ENCODE measurements around the gene MPO. TPM values are rescaled to one million over a fixed set of nuclear protein-coding genes. Genes with fewer than 3 reads are reported as not detected.

MPO gene
- total RNA-seq, 1 experiment from 2014 or later, result not detected

GRCh38 chr17:58234512-58234911 is 46.2 kb downstream of the MPO start:
- Histone ChIP-seq H3K4me3 (ENCODE audit: low read length) (no peak overlapping the region), H3K79me2 (ENCODE audit: low read length) (no peaks in the 10 kb centered on the region)

GRCh38 chr17:58233543-58233942 is 47.2 kb downstream of the MPO start:
- H3K36me3 ChIP-seq (ENCODE audit: insufficient read depth, low read length), result no peaks in the 10 kb centered on the region
- no peak overlapping the region for H2AFZ ChIP-seq (ENCODE audit: low read length)
- H3K4me2 ChIP-seq (ENCODE audit: low read depth, low read length, poor library complexity, severe bottlenecking), result no peak overlapping the region
- no peaks in the 10 kb centered on the region for H4K20me1 ChIP-seq (ENCODE audit: insufficient read depth, low read depth, low read length)
- peaks cover 15% of the 10 kb centered on the region for H3K4me1 ChIP-seq (ENCODE audit: low read length)
- no peaks in the 10 kb centered on the region for H3K79me2 ChIP-seq (ENCODE audit: low read length)
- no peak overlapping the region for H3K4me3 ChIP-seq (ENCODE audit: low read length)
- peak; percentile 65 for DNase-seq
- no peak overlapping the region for H3K9ac ChIP-seq (ENCODE audit: low read length)
- no peak overlapping the region for H3K27ac ChIP-seq (ENCODE audit: low read length)
- no peaks in the 10 kb centered on the region for H3K9me3 ChIP-seq (ENCODE audit: low read length)
- no peaks in the 10 kb centered on the region for H3K27me3 ChIP-seq (ENCODE audit: low read length)
- H3K9me2 ChIP-seq (replicated peaks; ENCODE audit: insufficient read depth, low read length), result no peaks in the 10 kb centered on the region

More at GRCh38 chr17:58234512-58234911, 46.2 kb downstream of the MPO start:
- H3K9ac ChIP-seq (ENCODE audit: low read length), result no peak overlapping the region
- H3K9me3 ChIP-seq (ENCODE audit: low read length), result no peaks in the 10 kb centered on the region
- H2AFZ ChIP-seq (ENCODE audit: low read length), result no peak overlapping the region
- H3K4me2 ChIP-seq (ENCODE audit: low read depth, low read length, poor library complexity, severe bottlenecking), result no peak overlapping the region
- H3K36me3 ChIP-seq (ENCODE audit: insufficient read depth, low read length), result no peaks in the 10 kb centered on the region
- no peak overlapping the region for H3K27ac ChIP-seq (ENCODE audit: low read length)
- no peak for DNase-seq
- H3K27me3 ChIP-seq (ENCODE audit: low read length), result no peaks in the 10 kb centered on the region
- no peaks in the 10 kb centered on the region for H4K20me1 ChIP-seq (ENCODE audit: insufficient read depth, low read depth, low read length)
- no peaks in the 10 kb centered on the region for H3K9me2 ChIP-seq (replicated peaks; ENCODE audit: insufficient read depth, low read length)
- H3K4me1 ChIP-seq (ENCODE audit: low read length), result peaks cover 15% of the 10 kb centered on the region

DNA sequence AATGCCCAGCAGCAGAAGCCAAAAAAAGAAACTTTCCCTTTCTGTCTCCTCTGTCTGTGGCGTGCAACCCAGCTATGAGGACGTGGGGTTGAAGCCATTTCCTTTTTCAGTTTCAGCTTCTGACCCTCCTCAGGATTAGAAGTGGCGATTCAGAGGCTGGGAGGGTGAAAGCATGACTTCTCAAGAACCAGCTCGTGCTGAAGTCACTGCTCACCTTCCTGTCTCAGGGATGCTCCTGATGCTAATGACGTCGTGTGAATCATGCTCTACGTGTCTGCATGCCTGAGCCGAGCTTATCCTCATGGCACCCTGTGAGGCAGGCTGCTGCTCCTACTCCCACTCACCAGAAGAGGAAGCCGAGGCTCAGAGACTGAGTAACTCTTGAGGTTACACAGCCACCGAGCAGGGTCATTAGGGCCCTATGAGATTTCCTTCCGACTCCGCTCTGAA is 48.0 kb downstream of the MPO start:
- no peaks in the 10 kb centered on the region for H3K36me3 ChIP-seq (ENCODE audit: insufficient read depth, low read length)
- peak overlapping the region; percentile 74 for H2AFZ ChIP-seq (ENCODE audit: low read length)
- H3K9ac ChIP-seq (ENCODE audit: low read length), result peak overlapping the region; percentile 10; the same call in 1 of the 2 replicates
- no peak overlapping the region for H3K27ac ChIP-seq (ENCODE audit: low read length)
- H3K9me3 ChIP-seq (ENCODE audit: low read length), result no peaks in the 10 kb centered on the region
- no peak overlapping the region for H3K4me3 ChIP-seq (ENCODE audit: low read length)
- DNase-seq, result peak; percentile 49
- H3K4me1 ChIP-seq (ENCODE audit: low read length), result peaks cover 15% of the 10 kb centered on the region
- peak overlapping the region; percentile 2 for H3K4me2 ChIP-seq (ENCODE audit: low read depth, low read length, poor library complexity, severe bottlenecking)
- no peaks in the 10 kb centered on the region for H3K9me2 ChIP-seq (replicated peaks; ENCODE audit: insufficient read depth, low read length)
- H4K20me1 ChIP-seq (ENCODE audit: insufficient read depth, low read depth, low read length), result no peaks in the 10 kb centered on the region
- H3K79me2 ChIP-seq (ENCODE audit: low read length), result no peaks in the 10 kb centered on the region
- no peaks in the 10 kb centered on the region for H3K27me3 ChIP-seq (ENCODE audit: low read length)

DNA sequence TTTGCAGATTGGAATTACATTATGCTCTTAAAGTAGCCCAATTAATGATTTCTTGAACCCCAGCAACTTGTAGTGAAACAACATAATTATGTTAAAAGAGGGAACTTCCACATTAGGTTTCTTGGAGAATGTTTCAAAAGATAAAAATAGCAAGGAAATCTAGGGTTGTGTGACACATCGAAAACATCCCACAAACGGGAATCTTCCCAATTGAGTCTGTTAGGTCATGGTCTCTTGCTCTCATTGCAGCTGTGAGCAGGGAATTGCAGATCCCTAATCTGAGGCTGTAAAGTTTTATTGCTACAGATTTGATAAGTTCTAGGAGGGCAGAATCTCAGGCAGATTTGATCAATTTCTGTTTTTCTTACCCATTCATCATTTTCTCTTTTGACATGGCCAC is 49.1 kb downstream of the MPO start:
- Histone ChIP-seq H3K9me3 (ENCODE audit: low read length) (no peaks in the 10 kb centered on the region), H4K20me1 (ENCODE audit: insufficient read depth, low read depth, low read length) (no peaks in the 10 kb centered on the region), H3K27me3 (ENCODE audit: low read length) (no peaks in the 10 kb centered on the region), H3K9ac (ENCODE audit: low read length) (no peak overlapping the region), H3K4me2 (ENCODE audit: low read depth, low read length, poor library complexity, severe bottlenecking) (no peak overlapping the region), H3K36me3 (ENCODE audit: insufficient read depth, low read length) (no peaks in the 10 kb centered on the region), H3K27ac (ENCODE audit: low read length) (no peak overlapping the region), H3K9me2 (replicated peaks; ENCODE audit: insufficient read depth, low read length) (no peaks in the 10 kb centered on the region), H3K4me3 (ENCODE audit: low read length) (no peak overlapping the region), H3K4me1 (ENCODE audit: low read length) (peaks cover 15% of the 10 kb centered on the region), H3K79me2 (ENCODE audit: low read length) (no peaks in the 10 kb centered on the region), H2AFZ (ENCODE audit: low read length) (no peak overlapping the region)
- no peak for DNase-seq

- no peak for DNase-seq
Observed at GRCh38 chr17:58229881-58230280, 50.9 kb downstream of the MPO start.

GRCh38 chr17:58229384-58229783 is 51.4 kb downstream of the MPO start:
- Histone ChIP-seq H3K9me3 (ENCODE audit: low read length) (no peaks in the 10 kb centered on the region), H2AFZ (ENCODE audit: low read length) (no peak overlapping the region), H3K9ac (ENCODE audit: low read length) (no peak overlapping the region), H4K20me1 (ENCODE audit: insufficient read depth, low read depth, low read length) (no peaks in the 10 kb centered on the region), H3K4me3 (ENCODE audit: low read length) (no peak overlapping the region), H3K36me3 (ENCODE audit: insufficient read depth, low read length) (no peaks in the 10 kb centered on the region), H3K27ac (ENCODE audit: low read length) (no peak overlapping the region), H3K4me2 (ENCODE audit: low read depth, low read length, poor library complexity, severe bottlenecking) (no peak overlapping the region), H3K9me2 (replicated peaks; ENCODE audit: insufficient read depth, low read length) (no peaks in the 10 kb centered on the region), H3K4me1 (ENCODE audit: low read length) (peaks cover 17% of the 10 kb centered on the region), H3K27me3 (ENCODE audit: low read length) (no peaks in the 10 kb centered on the region), H3K79me2 (ENCODE audit: low read length) (no peaks in the 10 kb centered on the region)
- DNase-seq, result no peak

More at GRCh38 chr17:58229881-58230280, 50.9 kb downstream of the MPO start:
- no peaks in the 10 kb centered on the region for H4K20me1 ChIP-seq (ENCODE audit: insufficient read depth, low read depth, low read length)
- no peak overlapping the region for H2AFZ ChIP-seq (ENCODE audit: low read length)
- no peaks in the 10 kb centered on the region for H3K9me2 ChIP-seq (replicated peaks; ENCODE audit: insufficient read depth, low read length)
- H3K79me2 ChIP-seq (ENCODE audit: low read length), result no peaks in the 10 kb centered on the region
- peaks cover 15% of the 10 kb centered on the region for H3K4me1 ChIP-seq (ENCODE audit: low read length)
- no peak overlapping the region for H3K4me2 ChIP-seq (ENCODE audit: low read depth, low read length, poor library complexity, severe bottlenecking)
- H3K36me3 ChIP-seq (ENCODE audit: insufficient read depth, low read length), result no peaks in the 10 kb centered on the region
- H3K9ac ChIP-seq (ENCODE audit: low read length), result no peak overlapping the region
- H3K4me3 ChIP-seq (ENCODE audit: low read length), result no peak overlapping the region
- H3K27ac ChIP-seq (ENCODE audit: low read length), result no peak overlapping the region
- H3K9me3 ChIP-seq (ENCODE audit: low read length), result no peaks in the 10 kb centered on the region
- H3K27me3 ChIP-seq (ENCODE audit: low read length), result no peaks in the 10 kb centered on the region

DNA sequence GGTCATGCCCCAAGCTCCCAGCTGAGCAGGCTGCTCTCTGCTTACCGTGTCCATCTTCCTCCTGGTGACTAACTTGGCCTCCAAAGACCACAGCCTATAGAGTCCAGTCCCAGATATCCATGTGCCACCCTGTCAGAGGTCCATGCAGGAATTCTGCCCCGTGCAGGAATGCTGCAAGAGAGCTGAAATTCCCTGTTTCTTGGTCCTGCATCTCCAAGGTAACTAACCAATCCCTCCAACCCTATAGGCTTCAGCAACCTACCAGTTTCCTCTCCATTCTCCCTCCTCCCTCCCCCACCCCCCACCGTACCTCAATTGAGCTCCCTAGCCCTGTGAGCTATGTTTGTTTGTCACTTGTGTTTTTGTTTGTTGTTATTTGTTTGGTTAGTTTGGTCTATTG is 52.1 kb downstream of the MPO start:
- Histone ChIP-seq H3K4me1 (ENCODE audit: low read length) (peaks cover 21% of the 10 kb centered on the region), H2AFZ (ENCODE audit: low read length) (no peak overlapping the region), H3K4me3 (ENCODE audit: low read length) (no peak overlapping the region), H3K36me3 (ENCODE audit: insufficient read depth, low read length) (no peaks in the 10 kb centered on the region), H3K9me3 (ENCODE audit: low read length) (no peaks in the 10 kb centered on the region), H3K9me2 (replicated peaks; ENCODE audit: insufficient read depth, low read length) (no peaks in the 10 kb centered on the region), H3K79me2 (ENCODE audit: low read length) (no peaks in the 10 kb centered on the region), H3K4me2 (ENCODE audit: low read depth, low read length, poor library complexity, severe bottlenecking) (no peak overlapping the region), H4K20me1 (ENCODE audit: insufficient read depth, low read depth, low read length) (no peaks in the 10 kb centered on the region), H3K27me3 (ENCODE audit: low read length) (no peaks in the 10 kb centered on the region), H3K27ac (ENCODE audit: low read length) (no peak overlapping the region), H3K9ac (ENCODE audit: low read length) (no peak overlapping the region)
- no peak for DNase-seq

- H3K4me1 ChIP-seq (ENCODE audit: low read length), result peaks cover 12% of the 10 kb centered on the region
- no peaks in the 10 kb centered on the region for H3K9me2 ChIP-seq (replicated peaks; ENCODE audit: insufficient read depth, low read length)
- no peaks in the 10 kb centered on the region for H4K20me1 ChIP-seq (ENCODE audit: insufficient read depth, low read depth, low read length)
- H3K4me3 ChIP-seq (ENCODE audit: low read length), result no peak overlapping the region
- no peak overlapping the region for H3K27ac ChIP-seq (ENCODE audit: low read length)
- no peaks in the 10 kb centered on the region for H3K27me3 ChIP-seq (ENCODE audit: low read length)
- no peak overlapping the region for H2AFZ ChIP-seq (ENCODE audit: low read length)
- H3K36me3 ChIP-seq (ENCODE audit: insufficient read depth, low read length), result no peaks in the 10 kb centered on the region
- H3K4me2 ChIP-seq (ENCODE audit: low read depth, low read length, poor library complexity, severe bottlenecking), result no peak overlapping the region
- no peak for DNase-seq
- H3K9me3 ChIP-seq (ENCODE audit: low read length), result no peaks in the 10 kb centered on the region
- no peaks in the 10 kb centered on the region for H3K79me2 ChIP-seq (ENCODE audit: low read length)
- H3K9ac ChIP-seq (ENCODE audit: low read length), result no peak overlapping the region
Observed at GRCh38 chr17:58227733-58228132, 53.0 kb downstream of the MPO start.

DNA sequence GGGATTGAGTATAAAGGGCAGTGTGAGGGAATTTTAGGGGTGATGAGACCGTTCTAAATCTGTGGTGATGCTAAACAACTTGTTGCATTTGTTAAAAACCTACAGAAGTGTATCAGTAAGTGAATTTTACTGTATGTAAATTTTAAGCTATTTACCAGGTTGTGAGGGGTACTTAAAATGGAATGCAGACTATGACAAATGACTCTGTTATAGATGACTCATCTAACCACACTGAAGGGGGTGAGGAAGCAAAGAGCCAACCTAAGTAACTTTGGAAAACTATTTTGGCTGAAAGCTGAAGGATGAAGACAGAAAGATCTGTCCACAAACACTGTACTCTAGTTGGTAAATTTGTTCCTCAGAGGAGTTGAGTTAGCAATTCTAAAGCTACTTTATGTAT is 56.4 kb downstream of the MPO start:
- H3K79me2 ChIP-seq (ENCODE audit: low read length), result no peaks in the 10 kb centered on the region
- no peaks in the 10 kb centered on the region for H3K27me3 ChIP-seq (ENCODE audit: low read length)
- no peak overlapping the region for H3K27ac ChIP-seq (ENCODE audit: low read length)
- no peak overlapping the region for H3K4me3 ChIP-seq (ENCODE audit: low read length)
- no peaks in the 10 kb centered on the region for H3K9me3 ChIP-seq (ENCODE audit: low read length)
- peaks cover 16% of the 10 kb centered on the region for H3K4me1 ChIP-seq (ENCODE audit: low read length)
- H3K4me2 ChIP-seq (ENCODE audit: low read depth, low read length, poor library complexity, severe bottlenecking), result no peak overlapping the region
- H3K9me2 ChIP-seq (replicated peaks; ENCODE audit: insufficient read depth, low read length), result no peaks in the 10 kb centered on the region
- H4K20me1 ChIP-seq (ENCODE audit: insufficient read depth, low read depth, low read length), result no peaks in the 10 kb centered on the region
- H3K36me3 ChIP-seq (ENCODE audit: insufficient read depth, low read length), result no peaks in the 10 kb centered on the region
- DNase-seq, result no peak
- no peak overlapping the region for H2AFZ ChIP-seq (ENCODE audit: low read length)
- no peak overlapping the region for H3K9ac ChIP-seq (ENCODE audit: low read length)
